NCI-H187 treated with DMSO at 0.1 percent for 48 hours (cell line): ENCODE results near the gene TTC27.
"Not testable (repeated sequence)": the region's sequence is repeated elsewhere in the genome, so short reads cannot be mapped to it uniquely, and the experiment has no call there.

Experiments
- DNase-seq: peaks from one replicate; lab custom pipeline; 2025; lab: John Stamatoyannopoulos, UW

The TTC27 gene

DNA sequence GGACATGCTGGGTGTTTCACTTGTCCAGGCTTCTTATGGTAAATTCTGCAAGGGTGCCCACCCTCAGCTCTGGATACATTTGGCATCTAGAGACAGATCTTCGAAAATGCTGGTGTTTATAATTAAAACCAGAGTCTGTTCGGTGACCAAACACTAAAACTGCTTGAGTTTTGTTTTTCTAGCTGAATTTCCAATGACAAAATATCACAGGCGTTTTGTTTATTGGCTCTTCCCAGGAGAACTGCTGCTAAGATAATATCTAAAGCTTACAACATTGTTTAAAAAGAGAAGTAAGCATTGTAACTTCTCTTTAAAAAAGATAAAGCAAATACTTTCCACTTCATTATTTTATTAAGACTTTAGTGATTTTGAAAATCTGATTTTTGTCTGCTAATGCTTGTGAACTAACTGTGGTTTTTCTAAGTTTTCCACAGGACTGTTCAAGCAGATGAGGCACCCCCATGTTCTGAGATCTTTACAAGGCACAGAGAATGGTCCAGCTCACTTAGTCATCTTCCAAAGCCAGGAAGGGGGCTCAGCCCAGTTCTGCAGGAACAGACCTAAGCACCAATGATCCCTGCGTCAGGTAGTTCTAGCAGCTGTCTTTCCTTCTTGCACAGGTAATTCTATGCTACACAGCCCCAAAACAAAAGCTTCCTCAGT lies 224.1 kb downstream of the TTC27 start:
- no peak for DNase-seq

DNA sequence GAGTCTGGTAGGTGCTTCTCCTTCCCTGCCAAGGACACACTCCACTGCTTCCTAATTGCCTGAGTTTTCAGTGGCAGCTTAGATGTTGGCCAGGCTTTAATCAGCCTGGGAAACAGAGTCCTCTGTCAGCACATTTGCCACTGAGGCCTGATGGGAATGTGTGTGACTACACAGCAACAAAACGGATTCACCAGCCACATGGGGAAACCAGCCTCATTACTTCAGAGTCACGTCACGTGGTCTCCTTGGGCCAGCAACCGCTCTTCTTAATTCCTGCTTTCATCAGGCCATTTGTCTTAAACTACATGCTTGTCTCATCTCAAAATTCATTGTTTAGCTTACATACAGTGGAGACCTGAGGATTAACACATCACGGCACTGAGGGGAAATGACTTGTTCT lies 225.0 kb downstream of the TTC27 start:
- DNase-seq, result no peak

- DNase-seq, result no peak
Measured at GRCh38 chr2:32856891-32857290, 229.0 kb downstream of the TTC27 start.

DNA sequence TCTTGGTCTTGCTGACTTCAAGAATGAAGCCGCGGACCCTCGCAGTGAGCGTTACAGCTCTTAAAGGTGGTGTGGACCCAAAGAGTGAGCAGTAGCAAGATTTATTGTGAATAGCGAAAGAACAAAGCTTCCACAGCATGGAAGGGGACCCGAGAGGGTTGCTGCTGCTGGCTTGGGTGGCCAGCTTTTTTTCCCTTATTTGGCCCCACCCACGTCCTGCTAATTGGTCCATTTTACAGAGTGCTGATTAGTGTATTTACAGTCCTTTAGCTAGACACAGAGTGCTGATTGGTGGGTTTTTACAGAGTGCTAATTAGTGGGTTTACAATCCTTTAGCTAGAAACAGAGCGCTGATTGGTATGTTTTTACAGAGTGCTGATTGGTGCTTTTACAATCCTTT lies 230.9 kb downstream of the TTC27 start:
- no peak for DNase-seq

DNA sequence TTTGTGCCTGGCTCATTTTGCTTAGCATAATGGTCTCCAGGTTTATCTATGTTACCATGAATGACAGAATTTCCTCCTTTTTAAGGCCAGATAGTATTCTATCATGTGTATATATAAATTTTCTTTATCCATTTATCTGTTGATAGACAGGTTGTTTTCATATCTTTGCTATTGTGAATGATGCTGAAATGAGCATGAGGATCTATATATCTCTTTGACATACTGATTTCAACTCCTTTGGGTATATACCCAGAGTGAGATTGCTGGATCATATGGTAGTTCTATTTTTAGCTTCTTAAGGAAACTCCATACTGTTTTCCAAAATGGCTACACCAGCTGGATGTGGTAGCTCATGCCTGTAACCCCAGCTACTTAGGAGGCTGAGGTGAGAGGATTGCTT lies 232.5 kb downstream of the TTC27 start:
- no peak for DNase-seq

GRCh38 chr2:32862269-32863055 lies 234.6 kb downstream of the TTC27 start:
- DNase-seq, result no peak

DNA sequence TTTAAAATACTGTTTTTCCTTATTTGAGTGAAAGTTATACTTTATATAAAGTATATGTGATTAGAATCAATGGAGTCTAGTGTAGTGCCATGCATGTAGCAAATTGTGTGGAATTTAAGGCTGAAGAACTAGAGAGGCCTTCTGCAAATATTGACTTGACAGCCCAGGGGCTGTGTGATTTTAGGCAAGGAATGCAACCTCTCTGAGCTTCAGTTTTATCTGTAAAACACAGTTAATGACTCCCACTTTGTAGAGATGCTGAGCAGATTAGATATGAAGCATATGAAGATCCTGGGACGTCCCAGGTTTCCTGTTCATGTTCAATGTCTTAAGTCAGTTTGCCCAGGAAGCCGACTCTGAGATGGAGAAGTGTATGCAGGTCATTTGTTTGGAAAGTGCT lies 235.5 kb downstream of the TTC27 start:
- DNase-seq, result no peak

DNA sequence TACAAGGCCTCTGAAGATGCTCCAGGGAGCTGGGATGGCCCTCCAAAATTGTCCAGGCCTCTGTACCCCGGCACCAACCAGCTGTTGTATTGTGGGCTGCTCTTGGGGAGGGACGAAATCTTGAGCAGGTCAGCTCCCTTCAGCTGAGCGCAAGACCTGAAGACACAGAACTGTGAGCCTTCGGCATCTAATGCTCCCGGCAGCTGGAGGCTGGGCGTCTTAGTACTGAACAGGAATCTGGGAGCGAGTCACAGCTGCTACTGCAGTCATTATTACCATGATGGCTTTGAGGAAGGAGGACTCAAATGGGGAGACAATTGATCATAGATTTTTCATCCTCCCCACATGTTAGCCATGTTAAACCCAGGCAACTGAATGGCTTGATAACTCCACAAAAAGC lies 236.0 kb downstream of the TTC27 start:
- no peak for DNase-seq

DNA sequence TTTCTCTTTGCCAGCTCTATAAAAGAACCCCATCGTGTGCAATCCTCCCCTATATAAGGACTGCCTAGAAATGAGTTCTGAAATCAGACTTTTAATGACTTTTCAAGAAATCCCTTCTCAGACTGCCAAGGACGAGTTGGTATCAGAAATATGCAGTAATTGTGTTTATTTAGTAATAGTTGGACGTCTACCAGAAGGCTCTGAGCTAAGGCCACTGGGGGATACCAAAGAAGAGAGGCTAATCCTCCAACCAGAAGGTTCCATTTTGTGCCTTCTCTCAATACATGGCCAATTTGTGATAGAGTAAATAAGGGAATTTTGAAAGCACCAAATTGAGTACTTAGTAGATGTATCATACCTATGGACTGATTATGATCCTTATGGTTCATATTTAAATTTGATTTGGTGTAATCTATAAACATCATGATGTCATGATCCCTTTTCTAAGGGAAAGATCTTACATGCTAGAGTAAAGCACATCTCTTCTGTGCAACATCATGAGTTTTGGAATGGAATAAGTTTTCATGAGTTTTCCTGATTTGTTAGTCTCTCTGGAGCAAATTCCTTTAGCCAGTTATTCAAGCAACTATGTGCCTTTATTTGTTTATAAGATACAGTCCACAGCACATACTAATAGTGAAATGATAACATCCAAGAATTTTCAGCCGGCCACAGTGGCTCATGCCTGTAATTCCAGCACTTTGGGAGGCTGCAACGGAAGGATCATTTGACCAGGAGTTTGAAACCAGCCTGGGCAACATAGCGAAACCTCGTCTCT lies 236.7 kb downstream of the TTC27 start:
- no peak for DNase-seq

GRCh38 chr2:32865399-32866068 lies 237.7 kb downstream of the TTC27 start:
- DNase-seq, result no peak

DNA sequence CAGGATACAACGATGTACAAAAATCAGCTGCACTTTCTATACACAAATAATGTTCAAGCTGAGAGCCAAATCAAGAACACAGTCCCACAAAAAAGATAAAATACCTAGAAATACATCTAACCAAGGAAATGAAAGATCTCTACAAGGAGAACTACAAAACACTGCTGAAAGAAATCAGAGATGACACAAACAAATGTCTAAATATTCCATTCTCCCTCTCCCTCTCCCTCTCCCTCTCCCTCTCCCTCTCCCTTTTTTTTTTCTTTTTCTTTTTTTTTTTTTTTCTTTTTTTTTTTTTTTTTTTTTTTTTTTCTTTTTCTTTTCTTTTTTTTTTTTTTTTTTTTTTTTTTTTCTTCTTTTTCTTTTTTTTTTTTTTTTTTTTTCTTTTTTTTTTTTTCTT lies 238.6 kb downstream of the TTC27 start:
- DNase-seq, result not testable (repeated sequence)
